ENCODE data around the gene MED10.
"Not testable (repeated sequence)": the region's sequence is repeated elsewhere in the genome, so short reads cannot be mapped to it uniquely, and the experiment has no call there.

DNA sequence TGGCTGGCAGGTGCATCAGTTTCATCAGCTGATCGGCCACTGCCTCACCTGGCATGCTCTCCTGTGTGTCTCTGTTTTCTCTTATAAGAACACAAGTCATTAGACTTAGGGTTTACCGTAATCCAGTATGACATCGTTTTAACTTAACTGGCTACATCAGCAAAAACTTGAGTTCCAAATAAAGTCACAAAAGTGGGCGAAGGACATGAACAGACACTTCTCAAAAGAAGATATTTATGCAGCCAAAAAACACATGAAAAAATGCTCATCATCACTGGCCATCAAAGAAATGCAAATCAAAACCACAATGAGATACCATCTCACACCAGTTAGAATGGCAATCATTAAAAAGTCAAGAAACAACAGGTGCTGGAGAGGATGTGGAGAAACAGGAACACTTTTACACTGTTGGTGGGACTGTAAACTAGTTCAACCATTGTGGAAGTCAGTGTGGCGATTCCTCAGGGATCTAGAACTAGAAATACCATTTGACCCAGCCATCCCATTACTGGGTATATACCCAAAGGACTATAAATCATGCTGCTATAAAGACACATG is 14.8 kb downstream of the MED10 start:
- TF ChIP-seq EP300 (IDR thresholded peaks at IDR 0.05) = not testable (repeated sequence)
- TF ChIP-seq, protein P1, sequence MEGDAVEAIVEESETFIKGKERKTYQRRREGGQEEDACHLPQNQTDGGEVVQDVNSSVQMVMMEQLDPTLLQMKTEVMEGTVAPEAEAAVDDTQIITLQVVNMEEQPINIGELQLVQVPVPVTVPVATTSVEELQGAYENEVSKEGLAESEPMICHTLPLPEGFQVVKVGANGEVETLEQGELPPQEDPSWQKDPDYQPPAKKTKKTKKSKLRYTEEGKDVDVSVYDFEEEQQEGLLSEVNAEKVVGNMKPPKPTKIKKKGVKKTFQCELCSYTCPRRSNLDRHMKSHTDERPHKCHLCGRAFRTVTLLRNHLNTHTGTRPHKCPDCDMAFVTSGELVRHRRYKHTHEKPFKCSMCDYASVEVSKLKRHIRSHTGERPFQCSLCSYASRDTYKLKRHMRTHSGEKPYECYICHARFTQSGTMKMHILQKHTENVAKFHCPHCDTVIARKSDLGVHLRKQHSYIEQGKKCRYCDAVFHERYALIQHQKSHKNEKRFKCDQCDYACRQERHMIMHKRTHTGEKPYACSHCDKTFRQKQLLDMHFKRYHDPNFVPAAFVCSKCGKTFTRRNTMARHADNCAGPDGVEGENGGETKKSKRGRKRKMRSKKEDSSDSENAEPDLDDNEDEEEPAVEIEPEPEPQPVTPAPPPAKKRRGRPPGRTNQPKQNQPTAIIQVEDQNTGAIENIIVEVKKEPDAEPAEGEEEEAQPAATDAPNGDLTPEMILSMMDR (IDR thresholded peaks at IDR 0.05) = not testable (repeated sequence)
